Subcutaneous adipose tissue (tissue), 4 donors: ENCODE measurements around the gene ZNF253. TPM values are rescaled to one million over a fixed set of nuclear protein-coding genes. Genes with fewer than 3 reads are reported as not detected.

Experiments
- total RNA-seq, 4 donors: library from RNA; depleted of rRNA; stranded (reverse); fragments of >200 nt; gene quantifications; one replicate each; pipeline ENCODE4 v1.1.0, GENCODE V29; 2016
- TF ChIP-seq, protein P1 (sequence below): fragments of 450-650 bp; IDR thresholded peaks from one replicate; pipeline ENCODE4 v1.5.1; 2016; ENCODE audit warnings: low read depth, mild to moderate bottlenecking, control low read depth, antibody characterized with exemption, moderate library complexity

The ZNF253 gene
- total RNA-seq = 1 to 10 TPM; 6.8 to 9.1 (median 8.8) TPM

DNA sequence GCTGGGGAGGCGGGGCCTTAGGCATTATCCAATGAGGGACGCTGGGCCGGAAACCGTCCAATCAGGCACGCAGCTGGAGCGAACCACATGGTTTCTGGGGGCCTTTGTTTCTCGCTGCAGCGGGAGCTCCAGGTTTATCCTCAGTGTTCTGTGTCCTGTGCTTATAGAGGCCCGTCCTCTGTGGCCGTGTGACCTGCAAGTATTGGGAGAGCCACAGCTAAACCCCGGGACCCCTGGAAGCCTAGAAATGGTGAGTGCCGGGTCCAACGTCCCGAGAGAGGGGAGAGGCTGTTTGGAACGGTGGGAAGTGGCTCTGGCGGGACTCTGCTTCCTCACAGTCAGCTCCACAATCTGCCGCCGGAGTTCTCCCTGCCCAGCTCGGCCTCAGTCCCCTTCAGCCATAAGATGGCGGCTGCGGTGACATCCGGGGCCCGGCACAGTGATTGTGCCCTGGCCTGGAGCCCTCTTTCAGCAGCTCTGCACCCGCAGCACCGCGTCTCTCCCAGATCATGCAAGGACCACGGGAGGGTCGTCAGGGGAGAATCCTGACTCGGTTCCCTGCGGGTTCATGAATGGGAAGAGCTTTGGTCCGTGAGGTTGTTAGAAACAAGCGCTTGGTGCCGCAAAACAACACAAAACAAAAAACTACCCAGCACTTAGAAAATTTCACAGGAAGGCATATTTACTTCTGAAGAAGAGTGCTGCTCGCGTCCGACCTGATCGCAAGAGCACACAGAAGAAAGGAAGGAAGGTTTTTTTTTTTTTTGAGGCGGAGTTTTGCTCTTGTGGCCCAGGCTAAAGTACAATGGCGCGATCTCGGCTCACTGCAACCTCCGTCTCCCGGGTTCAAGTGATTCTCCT, at the start of gene ZNF253:
TSS of gene ZNF253 (plus strand) at position 133 of the 861 bp plus-strand sequence. CDS start at position 248, 115 bp downstream.
- TF ChIP-seq, protein P1, sequence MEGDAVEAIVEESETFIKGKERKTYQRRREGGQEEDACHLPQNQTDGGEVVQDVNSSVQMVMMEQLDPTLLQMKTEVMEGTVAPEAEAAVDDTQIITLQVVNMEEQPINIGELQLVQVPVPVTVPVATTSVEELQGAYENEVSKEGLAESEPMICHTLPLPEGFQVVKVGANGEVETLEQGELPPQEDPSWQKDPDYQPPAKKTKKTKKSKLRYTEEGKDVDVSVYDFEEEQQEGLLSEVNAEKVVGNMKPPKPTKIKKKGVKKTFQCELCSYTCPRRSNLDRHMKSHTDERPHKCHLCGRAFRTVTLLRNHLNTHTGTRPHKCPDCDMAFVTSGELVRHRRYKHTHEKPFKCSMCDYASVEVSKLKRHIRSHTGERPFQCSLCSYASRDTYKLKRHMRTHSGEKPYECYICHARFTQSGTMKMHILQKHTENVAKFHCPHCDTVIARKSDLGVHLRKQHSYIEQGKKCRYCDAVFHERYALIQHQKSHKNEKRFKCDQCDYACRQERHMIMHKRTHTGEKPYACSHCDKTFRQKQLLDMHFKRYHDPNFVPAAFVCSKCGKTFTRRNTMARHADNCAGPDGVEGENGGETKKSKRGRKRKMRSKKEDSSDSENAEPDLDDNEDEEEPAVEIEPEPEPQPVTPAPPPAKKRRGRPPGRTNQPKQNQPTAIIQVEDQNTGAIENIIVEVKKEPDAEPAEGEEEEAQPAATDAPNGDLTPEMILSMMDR = no peak

DNA sequence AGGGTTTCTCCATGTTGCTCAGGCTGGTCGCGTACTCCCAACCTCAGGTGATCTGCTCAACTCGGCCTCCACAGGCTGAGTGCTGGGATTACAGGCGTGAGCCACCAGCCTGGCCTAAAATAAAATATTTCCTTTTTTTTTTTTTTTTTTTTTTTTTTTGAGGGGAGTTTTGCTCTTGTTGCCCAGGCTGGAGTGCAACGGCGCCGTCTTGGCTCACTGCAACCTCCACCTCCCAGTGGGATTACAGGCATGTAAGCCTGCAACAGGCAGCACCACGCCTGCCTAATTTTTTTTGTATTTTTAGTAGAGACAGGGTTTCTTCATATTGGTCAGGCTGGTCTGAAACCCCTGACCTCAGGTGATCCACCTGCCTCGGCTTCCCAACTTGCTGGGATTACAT, 49.0 kb upstream of the ZNF253 start:
- TF ChIP-seq, protein P1 = no peak

DNA sequence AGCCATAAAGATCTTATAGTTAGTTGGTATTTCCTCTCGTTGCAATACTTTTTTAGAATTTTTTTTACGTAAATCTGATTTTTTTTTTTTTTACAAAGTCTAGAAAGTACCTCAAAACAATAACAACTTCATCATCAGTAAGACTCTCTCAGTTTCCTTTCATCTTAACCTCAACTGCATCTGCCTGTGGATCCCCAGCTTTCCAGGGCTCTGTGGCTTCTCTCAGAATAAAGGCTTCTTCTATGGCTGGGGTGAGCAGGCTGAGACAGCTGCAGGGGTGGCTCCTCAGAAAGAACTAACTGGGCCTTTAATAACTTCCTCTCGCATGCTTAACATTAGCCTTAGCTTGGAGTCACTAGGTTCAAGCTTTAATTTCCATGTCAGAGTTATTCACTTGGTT, 48.3 kb upstream of the ZNF253 start:
- TF ChIP-seq, protein P1 = no peak

DNA sequence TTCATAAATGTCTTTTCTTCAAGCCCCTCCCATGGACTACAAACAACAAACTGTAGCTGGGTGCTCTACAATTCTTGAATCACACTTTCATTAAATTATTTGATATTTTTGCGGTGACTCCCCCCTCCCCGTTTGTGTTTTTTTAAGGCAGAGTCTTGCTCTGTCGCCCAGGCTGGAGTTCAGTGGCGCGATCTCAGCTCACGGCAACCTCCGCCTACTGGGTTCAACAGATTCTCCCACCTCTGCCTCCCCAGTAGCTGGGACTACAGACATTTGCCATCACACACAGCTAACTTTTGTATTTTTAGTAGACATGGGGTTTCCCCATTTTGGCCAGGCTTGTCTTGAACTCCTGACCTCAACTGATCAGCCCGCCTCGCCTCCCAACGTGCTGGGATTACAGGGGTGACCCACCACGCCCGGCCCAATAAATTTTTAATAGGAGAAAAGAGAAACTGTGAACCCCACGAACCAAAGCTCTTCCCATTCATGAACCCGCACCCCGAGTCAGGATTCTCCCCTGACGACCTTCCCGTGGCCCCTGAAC, 44.8 kb upstream of the ZNF253 start:
- TF ChIP-seq, protein P1 = no peak

- TF ChIP-seq, protein P1 = no peak
These were observed 44.2 kb upstream of the ZNF253 start, which contains the start of gene ZNF506 for GRCh38 chr19:19821366-19821951. ZNF506 (minus strand) TSS chr19:19821750; CDS start chr19:19821603, 147 bp downstream.

- TF ChIP-seq, protein P1 = no peak
These were observed 41.8 kb upstream of the ZNF253 start for GRCh38 chr19:19823916-19824315.

DNA sequence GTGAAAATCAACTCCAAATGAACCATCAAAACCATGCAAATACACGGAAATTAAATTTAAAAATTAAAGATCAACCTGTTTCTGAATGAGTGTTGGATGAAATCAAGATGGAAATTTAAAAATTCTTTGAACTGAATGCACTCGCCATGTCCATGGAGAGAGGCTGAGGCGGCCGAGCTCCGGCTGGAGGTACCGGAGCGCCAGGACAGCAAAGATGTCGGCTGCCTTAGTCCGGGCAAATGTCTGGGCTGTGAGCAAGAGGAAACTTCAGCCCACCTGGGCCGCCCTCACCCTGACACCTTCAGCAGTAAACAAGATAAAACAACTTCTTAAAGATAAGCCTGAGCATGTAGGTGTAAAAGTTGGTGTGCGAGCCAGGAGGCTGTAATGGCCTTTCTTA, 38.8 kb upstream of the ZNF253 start:
- TF ChIP-seq, protein P1 = no peak
